GM18507 (cell line): ENCODE data around the gene COL9A3.
"Not testable (repeated sequence)": the region's sequence is repeated elsewhere in the genome, so short reads cannot be mapped to it uniquely, and the experiment has no call there.

Source experiments
- DNase-seq: peaks from one replicate; pipeline ENCODE4 v3.0.0; 2011; ENCODE audit warnings: low read depth; ENCODE audit not compliant: insufficient read length; ENCODE audit errors: extremely low spot score
- FAIRE-seq: peaks from 2 replicates; lab custom pipeline; 2011; peaks lifted over from hg19 to GRCh38; lab: Jason Lieb, UNC

The COL9A3 gene

GRCh38 chr20:62872184-62872847 is 55.5 kb downstream of the COL9A3 start:
- no peak for DNase-seq
- no peak for FAIRE-seq

GRCh38 chr20:62872862-62873261 is 56.0 kb downstream of the COL9A3 start:
- DNase-seq (no peak), FAIRE-seq (no peak)

- no peak for FAIRE-seq
- DNase-seq, result no peak
These were observed 56.4 kb downstream of the COL9A3 start for GRCh38 chr20:62873280-62873679.

GRCh38 chr20:62873681-62874031 is 56.8 kb downstream of the COL9A3 start:
- DNase-seq, result not testable (repeated sequence)
- peak; percentile 76 for FAIRE-seq

GRCh38 chr20:62874964-62875344 is 58.1 kb downstream of the COL9A3 start:
- DNase-seq (no peak), FAIRE-seq (no peak)

GRCh38 chr20:62875419-62876361 is 58.8 kb downstream of the COL9A3 start:
- no peak for FAIRE-seq
- DNase-seq, result no peak

- no peak for DNase-seq
- no peak for FAIRE-seq
These were observed 59.7 kb downstream of the COL9A3 start for GRCh38 chr20:62876501-62876901.

GRCh38 chr20:62876902-62877816 is 60.3 kb downstream of the COL9A3 start:
- DNase-seq (no peak), FAIRE-seq (no peak)

GRCh38 chr20:62878244-62879038 is 61.6 kb downstream of the COL9A3 start:
- DNase-seq, result no peak
- FAIRE-seq, result no peak

GRCh38 chr20:62879275-62880146 is 62.7 kb downstream of the COL9A3 start:
- DNase-seq (no peak), FAIRE-seq (no peak)

GRCh38 chr20:62880147-62880934 is 63.5 kb downstream of the COL9A3 start:
- FAIRE-seq, result no peak
- no peak for DNase-seq

- no peak for FAIRE-seq
- DNase-seq, result no peak
These were observed 64.2 kb downstream of the COL9A3 start for GRCh38 chr20:62880935-62881661.

- DNase-seq (no peak), FAIRE-seq (no peak)
These were observed 65.0 kb downstream of the COL9A3 start for GRCh38 chr20:62881662-62882395.

GRCh38 chr20:62882426-62882825 is 65.6 kb downstream of the COL9A3 start:
- FAIRE-seq, result no peak
- DNase-seq, result no peak

- DNase-seq (no peak), FAIRE-seq (no peak)
These were observed 67.7 kb downstream of the COL9A3 start for GRCh38 chr20:62884556-62884955.
